ENCODE results near the gene SYT17.

Gene SYT17

DNA sequence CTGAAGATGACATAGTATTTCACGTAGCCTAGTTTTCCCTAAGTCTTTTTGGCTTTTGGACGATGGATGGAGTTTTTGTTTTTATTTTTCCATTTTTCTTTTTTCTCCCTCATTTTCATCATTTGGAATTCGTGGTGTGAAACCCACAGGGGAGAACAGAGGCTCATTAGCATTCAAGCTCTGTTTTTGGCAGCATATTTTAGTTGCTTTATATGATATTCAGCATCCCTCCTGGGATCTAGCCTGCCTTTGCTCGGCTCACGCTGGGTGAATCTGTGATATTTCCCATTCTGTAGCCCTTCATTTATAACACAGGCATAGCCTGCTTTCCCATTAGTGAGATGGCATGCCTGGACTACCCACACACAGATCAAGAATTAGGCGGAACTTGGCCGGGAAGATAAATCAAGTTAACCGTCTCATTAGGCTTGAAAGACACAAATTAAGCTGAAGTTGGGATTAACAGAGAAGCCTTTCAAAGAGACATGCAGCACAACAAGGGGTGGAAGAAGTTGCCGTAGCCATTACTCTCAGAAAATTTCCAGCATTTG lies 97.4 kb downstream of the SYT17 start:
- Histone ChIP-seq H2AFZ (ENCODE audit: low read depth, low read length) (no peak overlapping the region), H3K4me3 (ENCODE audit: low read length) (no peak overlapping the region), H4K20me1 (ENCODE audit: insufficient read depth, low read length) (no peaks in the 10 kb centered on the region), H3K27me3 (ENCODE audit: low read depth, low read length) (no peaks in the 10 kb centered on the region), H3K9me3 (ENCODE audit: insufficient read depth, low read length) (peaks cover 5% of the 10 kb centered on the region; the same call in 1 of the 2 replicates), H3K36me3 (replicated peaks; ENCODE audit: low read depth, low read length) (peaks cover 6% of the 10 kb centered on the region), H3K79me2 (ENCODE audit: low read length) (no peaks in the 10 kb centered on the region), H3K4me2 (ENCODE audit: low read length) (no peak overlapping the region), H3K4me1 (ENCODE audit: low read length) (peaks cover 7% of the 10 kb centered on the region), H3K9ac (ENCODE audit: low read length) (no peak overlapping the region), H3K27ac (ENCODE audit: low read length) (no peak overlapping the region)
- no peak for TF ChIP-seq EZH2phosphoT487 (IDR thresholded peaks at IDR 0.05; ENCODE audit: low read depth)
- TF ChIP-seq, protein P1, sequence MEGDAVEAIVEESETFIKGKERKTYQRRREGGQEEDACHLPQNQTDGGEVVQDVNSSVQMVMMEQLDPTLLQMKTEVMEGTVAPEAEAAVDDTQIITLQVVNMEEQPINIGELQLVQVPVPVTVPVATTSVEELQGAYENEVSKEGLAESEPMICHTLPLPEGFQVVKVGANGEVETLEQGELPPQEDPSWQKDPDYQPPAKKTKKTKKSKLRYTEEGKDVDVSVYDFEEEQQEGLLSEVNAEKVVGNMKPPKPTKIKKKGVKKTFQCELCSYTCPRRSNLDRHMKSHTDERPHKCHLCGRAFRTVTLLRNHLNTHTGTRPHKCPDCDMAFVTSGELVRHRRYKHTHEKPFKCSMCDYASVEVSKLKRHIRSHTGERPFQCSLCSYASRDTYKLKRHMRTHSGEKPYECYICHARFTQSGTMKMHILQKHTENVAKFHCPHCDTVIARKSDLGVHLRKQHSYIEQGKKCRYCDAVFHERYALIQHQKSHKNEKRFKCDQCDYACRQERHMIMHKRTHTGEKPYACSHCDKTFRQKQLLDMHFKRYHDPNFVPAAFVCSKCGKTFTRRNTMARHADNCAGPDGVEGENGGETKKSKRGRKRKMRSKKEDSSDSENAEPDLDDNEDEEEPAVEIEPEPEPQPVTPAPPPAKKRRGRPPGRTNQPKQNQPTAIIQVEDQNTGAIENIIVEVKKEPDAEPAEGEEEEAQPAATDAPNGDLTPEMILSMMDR (IDR thresholded peaks at IDR 0.05; ENCODE audit: low read depth, low read length): no peak

DNA sequence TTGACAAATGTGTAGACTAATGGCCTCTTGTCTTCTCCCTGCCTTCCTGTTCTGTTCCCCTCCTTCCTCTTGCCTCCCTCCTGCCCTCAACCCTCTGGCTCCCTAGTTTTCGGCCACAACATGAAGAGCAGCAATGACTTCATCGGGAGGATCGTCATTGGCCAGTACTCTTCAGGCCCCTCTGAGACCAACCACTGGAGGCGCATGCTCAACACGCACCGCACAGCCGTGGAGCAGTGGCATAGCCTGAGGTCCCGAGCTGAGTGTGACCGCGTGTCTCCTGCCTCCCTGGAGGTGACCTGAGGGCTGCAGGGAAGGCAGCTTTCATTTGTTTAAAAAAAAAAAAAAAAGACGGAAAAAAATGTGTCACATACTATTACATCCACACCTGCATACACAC lies 98.7 kb downstream of the SYT17 start:
- peaks cover 6% of the 10 kb centered on the region for H3K36me3 ChIP-seq (replicated peaks; ENCODE audit: low read depth, low read length)
- H3K4me2 ChIP-seq (ENCODE audit: low read length): no peak overlapping the region
- H4K20me1 ChIP-seq (ENCODE audit: insufficient read depth, low read length): no peaks in the 10 kb centered on the region
- H3K9me3 ChIP-seq (ENCODE audit: insufficient read depth, low read length): peaks cover 5% of the 10 kb centered on the region; the same call in 1 of the 2 replicates
- no peak overlapping the region for H3K27ac ChIP-seq (ENCODE audit: low read length)
- H3K4me1 ChIP-seq (ENCODE audit: low read length): peaks cover 7% of the 10 kb centered on the region
- TF ChIP-seq EZH2phosphoT487 (IDR thresholded peaks at IDR 0.05; ENCODE audit: low read depth): no peak
- TF ChIP-seq, protein P1 (IDR thresholded peaks at IDR 0.05; ENCODE audit: low read depth, low read length): no peak
- H3K79me2 ChIP-seq (ENCODE audit: low read length): no peaks in the 10 kb centered on the region
- no peak overlapping the region for H3K4me3 ChIP-seq (ENCODE audit: low read length)
- no peak overlapping the region for H2AFZ ChIP-seq (ENCODE audit: low read depth, low read length)
- no peaks in the 10 kb centered on the region for H3K27me3 ChIP-seq (ENCODE audit: low read depth, low read length)
- H3K9ac ChIP-seq (ENCODE audit: low read length): no peak overlapping the region

- Histone ChIP-seq H3K9me3 (ENCODE audit: insufficient read depth, low read length) (peaks cover 5% of the 10 kb centered on the region; the same call in 1 of the 2 replicates), H2AFZ (ENCODE audit: low read depth, low read length) (no peak overlapping the region), H3K27ac (ENCODE audit: low read length) (no peak overlapping the region), H3K27me3 (ENCODE audit: low read depth, low read length) (no peaks in the 10 kb centered on the region), H3K4me3 (ENCODE audit: low read length) (no peak overlapping the region), H3K36me3 (replicated peaks; ENCODE audit: low read depth, low read length) (peaks cover 6% of the 10 kb centered on the region), H3K4me2 (ENCODE audit: low read length) (no peak overlapping the region), H3K4me1 (ENCODE audit: low read length) (peaks cover 7% of the 10 kb centered on the region), H4K20me1 (ENCODE audit: insufficient read depth, low read length) (no peaks in the 10 kb centered on the region), H3K79me2 (ENCODE audit: low read length) (no peaks in the 10 kb centered on the region), H3K9ac (ENCODE audit: low read length) (no peak overlapping the region)
- TF ChIP-seq, protein P1 (IDR thresholded peaks at IDR 0.05; ENCODE audit: low read depth, low read length): no peak
- no peak for TF ChIP-seq EZH2phosphoT487 (IDR thresholded peaks at IDR 0.05; ENCODE audit: low read depth)
These were observed 101.1 kb downstream of the SYT17 start for GRCh38 chr16:19269098-19269497.

- Histone ChIP-seq H3K36me3 (replicated peaks; ENCODE audit: low read depth, low read length) (no peaks in the 10 kb centered on the region), H3K4me3 (ENCODE audit: low read length) (no peak overlapping the region), H3K4me1 (ENCODE audit: low read length) (peaks cover 3% of the 10 kb centered on the region), H3K27me3 (ENCODE audit: low read depth, low read length) (no peaks in the 10 kb centered on the region), H4K20me1 (ENCODE audit: insufficient read depth, low read length) (no peaks in the 10 kb centered on the region), H3K27ac (ENCODE audit: low read length) (no peak overlapping the region), H2AFZ (ENCODE audit: low read depth, low read length) (no peak overlapping the region), H3K79me2 (ENCODE audit: low read length) (no peaks in the 10 kb centered on the region), H3K4me2 (ENCODE audit: low read length) (no peak overlapping the region), H3K9ac (ENCODE audit: low read length) (no peak overlapping the region), H3K9me3 (ENCODE audit: insufficient read depth, low read length) (no peaks in the 10 kb centered on the region)
- no peak for TF ChIP-seq EZH2phosphoT487 (IDR thresholded peaks at IDR 0.05; ENCODE audit: low read depth)
- TF ChIP-seq, protein P1 (IDR thresholded peaks at IDR 0.05; ENCODE audit: low read depth, low read length): no peak
These were observed 106.2 kb downstream of the SYT17 start for GRCh38 chr16:19274165-19274797.

All from OCI-LY3 (cell line).